ENCODE data around the gene TREML2.

Gene TREML2

GRCh38 chr6:41176189-41176588, 24.8 kb downstream of the TREML2 start:
- DNase-seq = no peak

- no peak for DNase-seq
These were observed 25.9 kb downstream of the TREML2 start for GRCh38 chr6:41175084-41175483.

- no peak for DNase-seq
These were observed 26.3 kb downstream of the TREML2 start for GRCh38 chr6:41174610-41175009.

GRCh38 chr6:41171908-41172307, 29.0 kb downstream of the TREML2 start:
- no peak for DNase-seq

GRCh38 chr6:41170547-41171160, 30.3 kb downstream of the TREML2 start:
- DNase-seq = peak; percentile 4 to 12

- DNase-seq = no peak
These were observed 33.6 kb downstream of the TREML2 start for GRCh38 chr6:41167173-41167963.

GRCh38 chr6:41164551-41165120, 36.3 kb downstream of the TREML2 start:
- DNase-seq = no peak

GRCh38 chr6:41163419-41163717, 37.6 kb downstream of the TREML2 start:
- no peak for DNase-seq

GRCh38 chr6:41162687-41163418, 38.1 kb downstream of the TREML2 start, which contains the start of gene TREM2:
Gene TREM2, minus strand, starts transcription at chr6:41163116. Its CDS starts 34 bp downstream, at chr6:41163082.
- no peak for DNase-seq

GRCh38 chr6:41161851-41162552, 38.9 kb downstream of the TREML2 start:
- no peak for DNase-seq

GRCh38 chr6:41161380-41161779, 39.6 kb downstream of the TREML2 start:
- DNase-seq = no peak

GRCh38 chr6:41160933-41161332, 40.0 kb downstream of the TREML2 start:
- no peak for DNase-seq

- no peak for DNase-seq
These were observed 41.4 kb downstream of the TREML2 start for GRCh38 chr6:41159415-41160082.

GRCh38 chr6:41157323-41157722, 43.6 kb downstream of the TREML2 start:
- DNase-seq = no peak

- DNase-seq = no peak
These were observed 44.2 kb downstream of the TREML2 start for GRCh38 chr6:41156771-41157170.

- no peak for DNase-seq
These were observed 44.9 kb downstream of the TREML2 start for GRCh38 chr6:41156001-41156400.

GRCh38 chr6:41155132-41155805, 45.7 kb downstream of the TREML2 start:
- no peak for DNase-seq

GRCh38 chr6:41153992-41154625, 46.8 kb downstream of the TREML2 start, which contains the start of gene TREML1:
Gene TREML1, minus strand, starts transcription at chr6:41154347. Its CDS starts 59 bp downstream, at chr6:41154288.
- no peak for DNase-seq

- no peak for DNase-seq
These were observed 47.5 kb downstream of the TREML2 start for GRCh38 chr6:41153451-41153850.

- DNase-seq = no peak
These were observed 50.3 kb downstream of the TREML2 start for GRCh38 chr6:41150671-41151070.

- DNase-seq = no peak
These were observed 53.0 kb downstream of the TREML2 start for GRCh38 chr6:41147917-41148316.

All from activated T-cell treated with anti-CD3 and anti-CD28 coated beads, Interleukin-2, amount 50 U/mL, for 48 hours (primary cell).